ENCODE data around the gene GREM2. TPM values are rescaled to one million over a fixed set of nuclear protein-coding genes. Genes with fewer than 3 reads are reported as not detected.

Gene GREM2
- total RNA-seq, 4 donors from 2014 or later: 0.08 to 0.78 (median 0.40) TPM

GRCh38 chr1:240526312-240526711, 85.6 kb downstream of the GREM2 start:
- no peak for DNase-seq (ENCODE audit: low spot score in 2 of 2)
- H3K4me3 ChIP-seq (ENCODE audit: low read depth, poor library complexity, severe bottlenecking): no peak overlapping the region
- intact Hi-C loops (cut with DNase I; ENCODE audit: low total_unique reads): no loop called here
- TF ChIP-seq POLR2A (IDR thresholded peaks at IDR 0.05) (no peak), CTCF (IDR thresholded peaks at IDR 0.05) (no peak)
- 68 to 69% methylated on average over 7 of the region's 7 CpGs for WGBS, 2 donors

- intact Hi-C loops (cut with DNase I; ENCODE audit: low total_unique reads): no loop called here
- TF ChIP-seq CTCF (IDR thresholded peaks at IDR 0.05) (no peak), POLR2A (IDR thresholded peaks at IDR 0.05) (no peak)
- H3K4me3 ChIP-seq (ENCODE audit: low read depth, poor library complexity, severe bottlenecking): no peak overlapping the region
- no peak for DNase-seq (ENCODE audit: low spot score in 2 of 2)
- WGBS, 2 donors: 50 to 65% methylated on average over 4 of the region's 4 CpGs
Observed at GRCh38 chr1:240524356-240525069, 87.4 kb downstream of the GREM2 start.

DNA sequence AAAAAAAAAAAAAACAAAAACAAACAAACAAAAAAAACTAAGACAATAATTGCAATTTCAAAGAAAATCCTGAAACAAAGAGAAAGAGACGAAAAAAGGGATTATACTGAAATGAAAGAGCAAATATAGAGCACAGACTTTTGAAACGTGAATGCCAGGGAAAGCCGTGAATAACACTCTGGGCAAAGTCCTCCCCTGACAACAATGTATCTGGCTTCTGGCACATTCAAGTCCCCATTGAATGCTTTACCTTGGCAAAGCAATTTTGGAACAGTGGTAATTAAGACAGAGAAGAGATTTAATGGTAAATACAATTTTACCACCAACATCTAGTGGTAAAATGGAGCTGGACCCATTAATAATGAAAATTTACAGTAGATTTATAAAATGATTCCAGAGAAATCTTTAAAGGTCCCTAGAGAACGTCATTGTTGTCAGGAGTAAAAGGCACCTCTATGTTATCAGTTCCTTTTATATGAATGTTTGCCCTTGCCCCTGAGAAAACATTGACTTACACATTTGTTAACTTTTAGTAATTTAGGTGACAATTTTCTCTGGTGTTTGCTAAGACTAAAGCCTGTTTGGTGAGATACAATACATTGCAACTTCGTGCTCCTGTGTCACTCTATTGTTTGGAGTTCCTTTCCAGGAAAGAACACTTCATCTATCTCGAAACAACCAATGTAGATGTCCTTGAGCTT, 89.7 kb downstream of the GREM2 start:
- DNase-seq (ENCODE audit: low spot score in 2 of 2): no peak
- TF ChIP-seq POLR2A (IDR thresholded peaks at IDR 0.05): no peak
- TF ChIP-seq CTCF (IDR thresholded peaks at IDR 0.05): no peak
- WGBS, 2 donors: 79 to 84% methylated on average over 6 of the region's 6 CpGs
- intact Hi-C loops (cut with DNase I; ENCODE audit: low total_unique reads): no loop called here
- no peak overlapping the region for H3K4me3 ChIP-seq (ENCODE audit: low read depth, poor library complexity, severe bottlenecking)

DNA sequence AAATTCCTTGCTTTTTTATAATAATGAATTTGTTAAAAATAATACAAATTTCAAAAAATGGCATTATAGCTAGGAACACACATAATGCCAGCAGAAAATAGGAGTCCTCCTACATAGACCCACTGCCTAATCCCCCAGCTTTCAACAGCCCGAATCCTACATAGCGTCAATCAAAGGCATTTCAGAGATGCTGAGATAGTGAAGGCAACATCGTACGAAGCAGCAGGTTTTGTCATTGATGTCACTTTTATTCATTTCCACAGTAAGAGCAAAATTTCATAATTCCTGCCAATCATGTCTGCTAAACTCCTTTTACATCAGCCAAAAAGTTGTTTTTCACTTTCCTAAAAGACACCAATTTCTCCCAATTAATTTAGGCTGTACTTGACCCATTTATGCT, 94.1 kb downstream of the GREM2 start:
- intact Hi-C loops (cut with DNase I; ENCODE audit: low total_unique reads): no loop called here
- WGBS, 2 donors: 80 to 88% methylated on average over 4 of the region's 4 CpGs
- DNase-seq (ENCODE audit: low spot score in 2 of 2): no peak

DNA sequence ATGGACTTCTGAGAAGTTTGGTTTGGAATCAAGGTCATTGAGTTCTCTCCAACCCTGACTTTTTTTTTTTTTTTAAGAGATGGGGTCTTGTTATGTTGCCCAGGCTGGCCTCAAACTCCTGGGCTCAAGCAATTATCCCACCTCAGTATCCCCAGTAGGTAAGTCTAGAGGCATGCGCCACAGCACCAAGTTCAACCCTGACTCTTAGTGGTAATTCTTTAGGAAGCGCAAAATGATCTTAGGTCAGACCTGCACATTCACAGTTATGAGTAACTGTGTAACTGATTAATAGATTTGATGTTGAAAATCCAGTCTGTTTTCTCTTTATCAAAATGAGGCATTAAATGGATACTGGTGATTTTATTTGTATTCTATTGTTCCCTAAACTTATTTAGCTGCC, 95.9 kb downstream of the GREM2 start:
- H3K4me3 ChIP-seq (ENCODE audit: low read depth, poor library complexity, severe bottlenecking): no peak overlapping the region
- WGBS, 2 donors: 97 to 98% methylated on average over 2 of the region's 2 CpGs
- TF ChIP-seq CTCF (IDR thresholded peaks at IDR 0.05): no peak
- no peak for TF ChIP-seq POLR2A (IDR thresholded peaks at IDR 0.05)
- DNase-seq (ENCODE audit: low spot score in 2 of 2): no peak
- intact Hi-C loops (cut with DNase I; ENCODE audit: low total_unique reads): no loop called here

More for the DNA sequence above, 94.1 kb downstream of the GREM2 start:
- H3K4me3 ChIP-seq (ENCODE audit: low read depth, poor library complexity, severe bottlenecking): no peak overlapping the region
- TF ChIP-seq CTCF (IDR thresholded peaks at IDR 0.05) (no peak), POLR2A (IDR thresholded peaks at IDR 0.05) (no peak)
